HG03139 (cell line): Measurements from ENCODE around the gene ITSN1.

Experiments
- ATAC-seq: cut with Tn5 transposase; IDR thresholded peaks from one replicate; pipeline ENCODE4 v1.9.1; 2021; ENCODE audit not compliant: unreplicated experiment

ITSN1 gene

DNA sequence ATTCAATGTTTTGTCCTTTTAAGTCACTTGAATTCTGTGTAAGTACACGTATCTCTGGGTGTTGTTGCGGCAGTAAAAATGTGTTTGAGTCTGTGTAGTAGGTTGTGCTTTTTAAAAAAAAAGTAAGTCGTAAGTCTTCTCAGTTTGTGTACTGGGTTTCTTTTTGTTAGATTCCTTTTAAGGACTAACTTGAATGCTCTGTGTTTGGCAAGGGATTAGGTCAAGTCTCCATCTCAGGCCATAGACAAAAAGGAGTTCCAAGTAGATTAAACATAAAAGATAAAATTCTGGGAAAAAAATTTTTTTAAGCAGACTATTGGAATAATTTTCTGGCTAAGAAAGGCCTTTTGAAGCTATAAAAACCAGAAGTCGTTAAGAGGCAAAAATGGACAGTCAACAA lies 160.2 kb downstream of the ITSN1 start:
- ATAC-seq = no peak

DNA sequence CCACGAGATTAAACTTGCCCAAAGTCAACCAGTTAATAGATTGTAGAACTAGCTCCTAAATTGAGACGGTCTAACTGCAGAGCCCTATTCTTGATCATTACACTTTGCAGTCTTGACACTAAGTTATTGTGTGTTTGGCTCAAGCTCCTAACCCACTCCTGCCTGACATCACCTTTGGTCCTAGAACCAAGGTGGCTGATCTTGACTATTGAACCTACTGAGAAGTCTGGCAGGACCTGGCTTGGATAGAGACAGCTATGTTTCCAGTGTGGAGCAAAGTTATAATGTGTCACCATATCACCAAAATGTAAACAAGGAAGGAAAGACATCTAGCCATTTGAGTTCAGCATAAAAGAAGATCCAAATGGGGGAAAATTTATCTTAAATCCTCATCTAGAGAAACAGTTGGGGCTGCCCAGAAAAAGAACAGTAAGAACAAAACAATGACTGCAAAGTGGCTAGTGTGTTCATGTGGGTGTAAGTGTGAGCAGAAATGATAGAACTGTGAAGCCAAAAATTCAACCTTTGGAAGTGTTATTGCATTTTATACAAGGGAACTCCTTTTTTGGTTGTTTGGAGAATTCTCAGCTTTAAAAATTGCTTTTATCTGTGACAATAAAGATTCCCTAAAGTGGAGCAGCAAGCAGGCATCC lies 166.5 kb downstream of the ITSN1 start:
- no peak for ATAC-seq

DNA sequence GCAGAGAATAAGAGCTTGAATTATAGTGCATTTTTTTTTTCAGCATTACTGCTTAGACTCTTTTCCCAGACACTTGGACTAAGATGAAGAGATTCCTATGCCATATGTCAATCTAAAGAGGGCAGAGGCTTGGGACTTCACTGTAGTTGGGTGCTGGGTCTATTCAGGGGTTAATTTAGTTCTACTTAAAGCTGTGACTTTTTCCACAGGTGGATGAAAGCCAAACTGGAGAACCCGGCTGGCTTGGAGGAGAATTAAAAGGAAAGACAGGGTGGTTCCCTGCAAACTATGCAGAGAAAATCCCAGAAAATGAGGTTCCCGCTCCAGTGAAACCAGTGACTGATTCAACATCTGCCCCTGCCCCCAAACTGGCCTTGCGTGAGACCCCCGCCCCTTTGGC lies 168.5 kb downstream of the ITSN1 start:
- no peak for ATAC-seq

DNA sequence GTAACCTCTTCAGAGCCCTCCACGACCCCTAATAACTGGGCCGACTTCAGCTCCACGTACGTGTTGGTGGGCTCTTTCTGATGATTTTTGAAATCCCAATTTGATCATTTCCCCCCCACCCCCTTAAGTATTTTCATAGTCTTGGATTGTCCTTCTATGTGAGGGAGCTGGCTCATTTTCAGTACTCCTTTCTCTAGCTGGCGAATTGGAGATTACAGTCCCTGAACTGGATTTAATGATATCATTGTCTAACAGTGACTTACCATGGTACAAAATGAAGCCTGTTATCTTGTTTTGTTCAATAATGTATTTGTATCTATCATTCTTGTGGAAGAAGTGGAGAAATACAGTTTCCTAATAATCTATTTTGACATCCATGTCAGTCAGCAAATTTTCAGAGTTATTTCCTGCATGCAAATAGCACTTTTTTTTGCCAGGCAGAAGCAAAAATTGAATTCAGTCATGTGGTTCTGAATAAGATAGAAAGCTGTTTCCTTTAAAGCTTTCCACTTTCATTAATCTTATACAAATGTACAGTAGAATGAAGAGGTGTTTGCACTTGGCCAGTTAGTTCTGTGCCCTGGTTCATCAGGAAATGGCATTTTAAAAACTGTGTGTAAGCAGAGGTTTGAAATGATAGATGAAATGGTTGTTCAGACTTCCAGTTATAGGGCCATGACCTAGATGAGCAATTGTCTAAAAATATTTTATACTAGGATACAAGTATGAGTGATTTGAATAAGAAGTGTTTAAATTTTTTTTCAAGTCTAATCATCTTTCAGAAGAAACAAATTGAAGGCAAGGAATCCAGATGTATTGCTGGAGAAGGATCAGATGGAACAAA lies 169.1 kb downstream of the ITSN1 start:
- ATAC-seq = no peak

DNA sequence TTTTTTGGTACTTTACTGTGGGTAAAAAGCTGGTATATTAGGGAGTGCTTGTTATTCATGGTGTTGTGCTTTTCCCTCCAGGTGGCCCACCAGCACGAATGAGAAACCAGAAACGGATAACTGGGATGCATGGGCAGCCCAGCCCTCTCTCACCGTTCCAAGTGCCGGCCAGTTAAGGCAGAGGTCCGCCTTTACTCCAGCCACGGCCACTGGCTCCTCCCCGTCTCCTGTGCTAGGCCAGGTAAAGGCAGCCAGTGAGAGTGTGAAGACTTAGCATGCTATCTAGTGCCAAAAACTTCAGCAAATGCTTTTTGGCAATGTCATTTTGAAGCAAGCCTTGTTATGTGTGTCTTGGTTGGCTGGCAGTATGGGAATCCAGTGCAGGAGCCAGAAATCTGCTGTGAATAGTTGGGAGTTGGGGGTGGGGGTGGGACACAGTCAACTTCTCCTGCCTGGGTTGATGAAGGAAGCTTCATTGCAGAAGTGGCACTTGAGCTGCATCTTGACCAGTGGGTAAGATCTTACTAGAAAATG lies 171.6 kb downstream of the ITSN1 start:
- ATAC-seq = no peak

DNA sequence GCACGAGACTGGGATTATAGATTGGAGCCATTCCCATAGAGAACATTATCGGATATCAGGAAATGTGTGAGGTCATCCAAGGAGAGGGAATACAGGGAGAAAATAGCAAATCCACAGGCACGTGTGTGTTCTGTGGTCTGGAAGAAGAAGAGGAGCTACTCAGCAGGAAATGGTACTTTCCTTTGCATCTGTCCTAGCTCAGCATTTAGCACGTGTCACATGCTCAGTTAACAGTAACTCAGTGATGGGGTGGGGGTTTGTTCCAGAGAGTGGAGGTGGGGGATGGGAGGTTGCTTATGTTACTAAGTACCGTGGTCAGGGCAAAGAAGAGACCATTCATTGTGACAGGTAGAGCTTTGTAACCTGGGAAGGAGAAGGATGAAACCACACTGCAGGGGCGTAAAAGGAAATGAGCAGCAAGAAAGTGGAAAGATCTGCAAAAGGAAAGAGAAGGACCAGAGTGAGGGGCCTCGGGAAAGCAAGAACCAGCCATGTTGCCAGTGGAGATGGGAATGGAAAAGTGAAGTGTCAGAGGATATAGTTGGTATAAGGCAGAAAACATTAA lies 172.9 kb downstream of the ITSN1 start:
- no peak for ATAC-seq

DNA sequence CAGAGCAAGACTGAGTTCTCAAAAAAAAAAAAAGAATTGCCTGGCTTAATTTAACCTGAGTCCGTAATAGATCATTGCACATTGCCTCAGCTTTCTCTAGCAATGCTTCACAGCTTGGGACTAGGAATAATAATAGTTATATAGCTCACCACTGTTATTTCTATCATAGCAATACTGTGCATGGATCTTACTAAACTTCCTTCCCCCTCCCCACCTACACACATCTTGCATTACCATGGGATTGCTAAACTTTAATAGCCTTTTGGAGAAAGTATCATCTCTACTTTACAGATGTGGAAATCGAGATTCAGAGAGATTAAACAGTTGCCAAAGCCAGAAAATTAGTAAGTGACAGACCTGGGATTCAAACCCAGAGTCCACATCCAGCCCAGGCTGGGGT lies 173.9 kb downstream of the ITSN1 start:
- no peak for ATAC-seq

DNA sequence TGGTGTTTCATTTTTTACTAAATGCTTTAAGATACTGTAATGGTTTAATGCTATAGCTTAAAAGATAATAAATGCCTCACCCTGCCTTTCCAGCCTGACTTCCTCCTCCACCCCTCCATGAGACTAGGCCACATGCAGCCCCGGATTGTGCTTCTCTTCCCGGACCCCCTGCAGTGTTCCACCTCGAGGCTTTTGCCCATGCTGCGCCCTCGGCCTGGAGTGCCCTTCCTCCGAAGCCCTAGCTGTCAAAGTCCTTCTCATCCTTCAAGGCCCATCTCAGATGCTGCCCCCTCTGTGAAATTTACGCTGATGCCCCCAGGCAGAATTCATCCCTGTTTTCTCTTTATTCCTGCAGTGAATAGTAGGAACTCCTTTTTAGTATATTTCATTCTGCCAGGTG lies 174.8 kb downstream of the ITSN1 start:
- no peak for ATAC-seq

DNA sequence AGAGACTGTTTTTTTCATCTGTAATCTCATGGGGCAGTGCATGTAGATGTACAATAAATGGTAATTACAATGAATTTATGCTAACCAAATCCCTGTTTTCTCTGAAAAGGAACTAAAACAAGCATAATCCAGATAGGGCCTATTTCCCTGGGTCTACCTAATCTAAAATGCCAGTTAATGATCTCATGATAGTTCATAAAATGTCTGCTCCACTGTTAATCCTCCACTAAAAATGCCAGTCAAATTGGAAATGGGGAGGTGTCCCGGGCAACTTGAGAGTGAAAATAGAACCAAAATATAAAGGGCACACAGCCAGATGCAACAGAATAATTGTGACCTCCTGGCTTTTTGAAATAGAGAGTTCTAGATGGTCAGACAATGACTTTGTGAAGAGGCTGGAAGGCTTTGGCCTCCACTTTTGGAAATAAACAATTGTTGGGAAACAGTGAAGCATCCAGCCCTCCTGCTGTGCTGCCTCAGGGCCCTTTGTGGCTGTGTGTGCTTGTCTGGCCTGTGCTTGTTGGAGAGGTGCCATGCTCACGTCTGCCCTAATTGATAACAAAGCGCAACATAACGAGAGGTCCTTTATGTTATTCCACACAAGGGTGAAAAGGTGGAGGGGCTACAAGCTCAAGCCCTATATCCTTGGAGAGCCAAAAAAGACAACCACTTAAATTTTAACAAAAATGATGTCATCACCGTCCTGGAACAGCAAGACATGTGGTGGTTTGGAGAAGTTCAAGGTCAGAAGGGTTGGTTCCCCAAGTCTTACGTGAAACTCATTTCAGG lies 175.6 kb downstream of the ITSN1 start:
- no peak for ATAC-seq

DNA sequence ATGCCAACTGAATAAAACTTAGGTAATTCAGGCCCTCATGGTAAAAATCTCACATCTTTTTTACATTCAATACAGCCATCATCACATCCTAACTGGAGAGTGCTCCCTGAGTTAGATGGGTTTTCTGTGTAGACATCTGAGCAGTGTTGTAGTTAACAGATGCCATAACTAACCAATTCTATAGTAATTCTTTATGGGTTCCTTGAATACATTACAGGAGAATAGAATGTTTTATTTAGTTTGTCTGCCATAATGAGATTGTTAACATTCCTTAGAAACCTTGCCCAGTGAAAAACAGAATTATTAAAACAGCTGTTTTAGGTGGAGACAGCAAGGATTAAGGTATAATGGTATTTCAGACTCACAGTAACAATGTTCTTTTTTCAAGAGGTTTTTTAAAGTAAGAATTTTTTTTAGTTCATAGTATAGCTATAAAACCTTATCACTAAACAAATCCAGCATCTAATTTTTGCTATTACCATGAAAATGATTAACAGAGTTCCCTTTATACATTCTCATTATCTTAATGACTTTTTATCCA lies 178.0 kb downstream of the ITSN1 start:
- no peak for ATAC-seq

DNA sequence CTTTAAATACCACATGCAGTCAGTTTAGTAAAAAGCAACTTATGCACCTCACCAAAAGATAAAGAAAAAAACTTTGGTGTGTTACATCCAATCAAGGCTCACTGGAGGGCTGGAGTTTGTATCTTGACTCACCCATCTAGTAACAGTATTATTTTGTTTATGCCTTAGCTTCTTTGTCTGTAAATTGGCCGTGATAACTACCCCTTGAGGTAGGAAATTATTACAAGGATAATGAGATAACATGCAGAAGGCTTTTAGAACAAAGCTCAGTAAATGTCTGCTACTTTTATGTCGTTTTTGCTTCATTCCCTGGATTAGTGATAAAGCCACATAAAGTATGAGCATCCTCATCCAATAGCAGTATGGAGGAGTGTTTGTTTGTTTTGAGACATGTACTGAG lies 178.5 kb downstream of the ITSN1 start:
- ATAC-seq = no peak

DNA sequence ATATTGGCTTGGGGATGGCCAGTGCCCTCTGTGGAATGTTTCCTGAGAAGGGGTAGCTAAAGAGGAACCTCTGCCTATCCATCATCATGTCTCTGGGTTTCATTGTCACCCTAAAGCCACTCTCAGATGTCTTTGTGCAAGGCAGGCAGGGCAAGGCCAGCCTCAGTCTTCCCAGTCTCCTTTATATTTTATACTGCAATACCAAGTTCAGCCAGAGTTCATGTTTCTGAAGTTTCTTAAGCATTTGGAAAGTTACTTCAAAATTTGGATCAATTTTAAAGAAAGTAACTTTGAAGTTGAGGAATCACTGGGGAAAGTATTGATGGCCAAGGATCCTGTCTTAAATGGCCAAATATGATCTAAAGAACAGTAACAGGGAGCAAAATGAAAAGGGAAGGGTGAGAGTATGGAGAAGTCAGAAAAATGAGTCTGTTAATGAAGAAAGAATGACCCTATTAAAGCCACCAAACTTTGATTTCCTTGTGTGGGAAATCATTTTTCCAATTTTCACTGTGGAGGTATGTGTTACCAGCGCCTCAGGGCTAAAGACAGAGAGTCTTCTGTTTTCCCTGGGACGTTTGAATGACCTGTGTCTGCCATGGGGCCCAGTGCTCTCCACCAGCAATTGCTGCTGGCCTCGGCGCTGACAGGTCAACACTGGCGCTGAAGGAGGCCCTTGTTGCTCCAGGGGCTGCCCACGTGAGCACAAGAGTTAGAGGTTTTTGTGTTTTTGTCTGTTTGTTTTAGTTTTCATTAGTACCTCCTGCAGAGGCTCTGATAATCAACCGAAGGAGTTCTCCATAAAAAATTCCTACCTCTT lies 179.4 kb downstream of the ITSN1 start:
- ATAC-seq = no peak

DNA sequence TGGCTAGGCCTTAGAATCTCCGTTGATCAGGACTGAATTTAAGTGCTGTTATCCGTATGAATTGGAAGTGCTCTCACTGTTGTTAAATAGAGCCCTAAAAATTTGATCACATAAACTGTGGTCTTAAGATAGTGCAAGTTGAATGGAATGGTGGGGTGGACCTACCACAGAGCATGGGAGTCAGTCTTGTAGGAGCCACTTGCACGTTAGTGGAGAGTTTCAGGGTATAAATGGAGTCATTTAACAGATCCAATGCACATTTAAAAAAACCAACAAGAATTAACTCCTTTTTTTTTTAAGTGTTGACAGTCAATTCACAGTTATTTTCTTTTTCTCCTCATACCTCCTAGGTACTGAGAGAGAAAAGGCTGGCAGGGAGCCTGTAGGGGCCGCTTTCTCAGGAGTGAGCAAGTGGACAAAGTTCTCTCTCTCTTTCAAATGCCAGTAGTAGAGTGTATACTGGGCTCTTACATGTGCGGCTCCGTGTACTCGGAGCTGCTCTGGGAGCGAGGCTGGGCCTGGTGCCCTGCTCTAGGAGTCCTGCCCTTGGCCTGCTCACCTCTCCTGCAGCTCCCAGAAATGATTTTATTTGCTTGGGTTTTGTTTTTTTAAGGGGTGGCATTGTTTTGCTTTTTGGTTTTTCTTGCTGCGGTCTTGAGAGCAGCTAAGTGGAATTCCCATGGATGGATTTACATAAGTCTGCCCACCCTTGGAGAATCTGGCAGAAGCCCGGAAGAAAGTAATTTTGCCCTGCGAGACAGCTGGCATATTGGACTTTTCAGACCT lies 182.0 kb downstream of the ITSN1 start:
- ATAC-seq = no peak

DNA sequence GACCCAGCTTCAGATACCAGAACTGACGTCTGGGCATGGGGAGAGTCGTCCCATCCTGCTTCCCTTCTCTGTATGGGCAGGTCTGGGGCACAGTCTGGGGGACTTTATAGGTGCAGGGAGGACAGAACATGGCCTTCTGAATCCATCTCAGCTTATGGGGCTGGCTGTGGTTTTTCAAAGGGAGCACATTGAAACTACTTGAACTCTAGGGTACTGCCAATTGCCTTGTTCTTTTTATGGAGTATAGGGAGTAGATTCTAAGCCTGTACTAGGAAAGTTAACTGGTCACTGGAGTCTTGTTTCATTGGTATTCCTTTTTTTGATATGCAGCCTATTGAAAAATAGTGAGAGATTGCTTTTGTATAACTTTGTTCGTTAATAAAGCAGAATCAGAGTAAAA lies 183.1 kb downstream of the ITSN1 start:
- ATAC-seq = no peak

DNA sequence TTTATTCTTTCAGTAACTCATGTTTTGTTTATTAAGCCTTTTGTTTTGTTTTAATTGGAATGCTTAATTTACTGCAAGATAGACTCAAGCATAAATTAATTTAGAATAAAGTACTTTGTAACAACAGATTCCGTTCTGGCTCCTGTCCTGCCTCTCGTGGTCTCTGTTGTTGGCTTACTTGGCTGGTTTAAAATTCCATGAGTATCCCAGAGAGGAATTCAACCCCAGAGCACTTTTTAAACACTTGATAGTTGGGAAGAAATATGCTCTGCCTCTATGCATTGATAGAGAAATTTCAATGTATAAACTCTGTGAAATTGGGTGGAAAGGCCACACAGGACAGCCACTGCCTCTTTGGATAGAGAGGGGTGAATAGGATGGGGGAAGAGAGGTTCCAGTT lies 183.6 kb downstream of the ITSN1 start:
- ATAC-seq = no peak

DNA sequence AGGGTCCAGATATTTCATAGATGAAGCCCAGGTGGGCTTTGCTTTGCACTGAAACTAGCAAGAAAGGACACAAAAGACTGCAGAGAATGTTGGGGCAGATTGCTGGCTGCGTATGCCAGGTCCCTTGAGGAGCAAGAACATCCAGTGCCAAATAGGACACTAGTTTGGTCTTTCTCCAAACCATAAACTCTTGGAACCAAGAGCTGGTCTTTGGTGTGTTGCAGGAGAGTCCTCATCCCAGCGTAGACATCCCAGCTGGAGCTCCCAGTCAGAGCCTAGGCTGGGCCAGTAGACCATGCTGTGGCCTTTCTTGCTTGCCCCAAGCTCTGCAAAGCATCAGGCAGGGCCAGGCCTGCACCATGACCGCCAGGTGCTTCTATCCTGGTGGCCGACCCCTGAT lies 185.8 kb downstream of the ITSN1 start:
- no peak for ATAC-seq

DNA sequence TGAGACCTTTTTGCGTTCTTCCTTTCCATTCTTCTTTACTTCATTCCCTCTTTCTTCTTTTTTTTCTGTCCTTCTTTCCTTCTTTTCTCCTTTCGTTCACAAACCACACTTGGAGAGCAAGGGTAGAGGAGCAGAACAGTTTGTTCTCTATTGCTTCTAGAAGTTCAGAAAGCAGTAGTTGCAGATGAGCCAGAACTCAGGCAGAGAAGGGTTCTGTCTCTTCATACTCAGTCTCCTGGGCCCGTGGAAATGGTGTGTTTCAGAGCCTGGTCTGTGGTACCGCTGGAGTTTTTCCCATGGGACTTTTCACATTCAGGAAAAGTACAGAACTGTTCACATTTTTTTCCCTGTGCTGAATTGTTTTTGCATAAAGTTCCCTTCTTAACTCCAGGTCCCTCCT lies 186.3 kb downstream of the ITSN1 start:
- ATAC-seq = no peak

DNA sequence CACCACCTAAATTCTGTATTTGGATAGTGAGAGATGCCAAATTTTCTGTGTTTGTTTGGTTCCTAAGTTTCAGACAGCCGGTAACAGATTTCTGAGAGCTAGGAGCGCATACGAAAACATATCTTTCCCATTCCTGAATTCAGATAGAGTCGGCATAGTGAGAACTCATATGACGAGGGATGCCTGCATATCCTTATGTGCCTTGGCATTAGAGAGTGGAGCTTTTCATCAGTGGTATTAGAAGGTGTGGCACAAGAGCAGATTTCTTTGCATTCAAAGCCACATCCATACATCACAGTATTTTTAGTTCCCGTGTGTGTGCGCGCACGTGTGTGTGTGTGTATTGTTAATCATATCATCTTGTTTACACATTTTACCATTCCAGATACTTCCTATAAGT lies 187.5 kb downstream of the ITSN1 start:
- ATAC-seq = no peak

DNA sequence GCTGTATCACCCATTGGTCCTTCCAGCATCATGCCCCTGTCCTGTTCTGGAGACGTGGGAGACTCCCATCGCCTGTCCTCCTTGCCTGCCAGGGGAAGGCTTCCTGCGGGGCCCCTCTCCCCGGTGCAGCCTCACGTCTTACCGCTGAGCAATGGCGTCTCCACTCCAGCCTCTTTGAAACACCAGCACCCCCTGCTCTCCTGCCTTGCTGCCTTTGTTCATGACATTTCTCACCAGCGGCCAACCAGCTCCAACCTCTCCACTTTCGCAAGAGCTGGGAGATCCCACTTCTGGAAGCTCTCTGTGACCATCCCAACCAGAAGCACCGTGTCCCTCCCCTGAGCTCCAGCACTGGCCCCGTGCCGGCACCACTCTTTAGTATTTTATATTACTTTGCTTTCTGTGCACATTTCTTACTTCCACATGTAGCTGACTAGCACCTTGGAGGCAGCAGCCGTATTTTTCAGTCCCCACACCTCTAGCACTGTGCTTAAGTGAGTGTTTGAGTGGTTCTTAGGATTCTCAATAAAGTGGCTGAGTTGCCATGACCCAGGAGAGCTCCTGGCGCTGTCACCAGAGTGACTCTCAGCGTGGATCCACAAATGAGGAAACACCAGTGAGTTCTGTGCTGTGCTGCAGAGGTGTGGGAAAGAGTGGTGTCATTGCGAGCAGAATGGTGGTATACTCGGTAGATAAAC lies 189.8 kb downstream of the ITSN1 start:
- ATAC-seq = no peak
